Omental fat pad (tissue), 4 donors: ENCODE data around the gene PITPNM3. TPM values are rescaled to one million over a fixed set of nuclear protein-coding genes. Genes with fewer than 3 reads are reported as not detected.

Experiments used
- ATAC-seq: fragments of 150-250 bp; one replicate; pipeline ENCODE4 v1.9.1; 2016; ENCODE audit warnings: mild to moderate bottlenecking, moderate library complexity; ENCODE audit not compliant: low FRiP score
- DNase-seq: peaks from one replicate; pipeline ENCODE4 v3.0.0-alpha.2; 2019; ENCODE audit warnings: low spot score
- total RNA-seq, 4 donors: library from RNA; depleted of rRNA; stranded (reverse); fragments of >200 nt; gene quantifications; one replicate each; pipeline ENCODE4 v1.1.0, GENCODE V29; 2016
- TF ChIP-seq, protein P1 (sequence below), 3 donors: fragments of 450-650 bp; IDR thresholded peaks; one replicate each; pipeline ENCODE4 v1.5.1; 2016 to 2017; ENCODE audit warnings: antibody characterized with exemption in 3 of 3, mild to moderate bottlenecking in 3 of 3, moderate library complexity in 2 of 3

The PITPNM3 gene
- total RNA-seq, 4 donors from 2014 or later = 0.82 to 3.5 (median 2.5) TPM

DNA sequence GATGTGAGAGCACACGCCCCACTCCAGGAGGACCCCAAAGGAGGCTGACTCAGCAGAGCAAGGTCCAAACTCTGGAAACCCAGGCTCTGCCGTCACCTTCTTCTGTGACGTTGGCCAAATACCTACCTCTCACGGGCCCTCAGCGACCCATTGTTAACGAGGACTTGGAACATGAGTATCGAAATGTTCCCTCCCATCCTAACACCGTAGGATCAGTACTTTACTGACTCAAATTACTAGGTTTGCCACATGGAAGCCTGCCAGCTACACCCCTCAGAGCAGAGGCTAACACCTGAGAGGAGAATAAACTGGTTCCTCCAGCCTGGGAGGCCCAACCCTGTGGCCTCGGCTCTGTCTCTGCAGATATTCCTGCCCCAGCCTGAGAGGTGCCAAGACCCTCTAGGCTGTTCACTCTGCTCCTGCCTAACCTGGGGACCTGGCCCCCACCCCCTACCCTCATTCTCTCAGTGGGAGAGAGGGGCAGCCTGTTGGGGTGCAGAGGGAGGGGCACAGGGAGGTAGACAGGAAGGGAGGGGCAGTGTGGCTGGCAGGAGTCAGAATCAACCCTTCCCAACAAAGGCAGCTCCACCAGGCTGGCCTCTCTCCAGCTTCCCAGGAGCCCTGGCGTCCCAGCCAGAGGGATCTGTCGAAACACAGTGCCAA is 4.4 kb downstream of the PITPNM3 start:
- ATAC-seq (no peak), DNase-seq (no peak)
- TF ChIP-seq, protein P1, sequence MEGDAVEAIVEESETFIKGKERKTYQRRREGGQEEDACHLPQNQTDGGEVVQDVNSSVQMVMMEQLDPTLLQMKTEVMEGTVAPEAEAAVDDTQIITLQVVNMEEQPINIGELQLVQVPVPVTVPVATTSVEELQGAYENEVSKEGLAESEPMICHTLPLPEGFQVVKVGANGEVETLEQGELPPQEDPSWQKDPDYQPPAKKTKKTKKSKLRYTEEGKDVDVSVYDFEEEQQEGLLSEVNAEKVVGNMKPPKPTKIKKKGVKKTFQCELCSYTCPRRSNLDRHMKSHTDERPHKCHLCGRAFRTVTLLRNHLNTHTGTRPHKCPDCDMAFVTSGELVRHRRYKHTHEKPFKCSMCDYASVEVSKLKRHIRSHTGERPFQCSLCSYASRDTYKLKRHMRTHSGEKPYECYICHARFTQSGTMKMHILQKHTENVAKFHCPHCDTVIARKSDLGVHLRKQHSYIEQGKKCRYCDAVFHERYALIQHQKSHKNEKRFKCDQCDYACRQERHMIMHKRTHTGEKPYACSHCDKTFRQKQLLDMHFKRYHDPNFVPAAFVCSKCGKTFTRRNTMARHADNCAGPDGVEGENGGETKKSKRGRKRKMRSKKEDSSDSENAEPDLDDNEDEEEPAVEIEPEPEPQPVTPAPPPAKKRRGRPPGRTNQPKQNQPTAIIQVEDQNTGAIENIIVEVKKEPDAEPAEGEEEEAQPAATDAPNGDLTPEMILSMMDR (IDR thresholded peaks at IDR 0.05) = no peak

DNA sequence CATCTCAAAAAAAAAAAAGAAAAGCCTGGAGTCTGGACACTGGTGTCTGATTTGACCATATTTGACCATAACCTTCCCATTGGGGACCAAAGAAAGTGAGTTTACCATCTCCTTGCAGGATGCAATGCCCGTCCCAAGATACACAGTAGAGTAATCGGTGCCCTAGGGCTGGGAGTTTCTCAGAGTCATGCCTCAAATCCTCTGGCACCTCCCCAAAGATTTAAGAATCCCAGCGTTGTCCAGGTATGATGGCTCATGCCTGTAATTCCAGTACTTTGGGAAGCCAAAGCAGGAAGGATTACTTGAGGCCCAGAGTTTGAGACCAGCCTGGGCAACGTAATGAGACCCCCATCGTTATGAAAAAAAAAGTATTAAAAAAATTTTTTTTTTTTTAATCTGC is 5.0 kb downstream of the PITPNM3 start:
- TF ChIP-seq, protein P1 (IDR thresholded peaks at IDR 0.05) = no peak
- no peak for DNase-seq
- ATAC-seq = no peak

DNA sequence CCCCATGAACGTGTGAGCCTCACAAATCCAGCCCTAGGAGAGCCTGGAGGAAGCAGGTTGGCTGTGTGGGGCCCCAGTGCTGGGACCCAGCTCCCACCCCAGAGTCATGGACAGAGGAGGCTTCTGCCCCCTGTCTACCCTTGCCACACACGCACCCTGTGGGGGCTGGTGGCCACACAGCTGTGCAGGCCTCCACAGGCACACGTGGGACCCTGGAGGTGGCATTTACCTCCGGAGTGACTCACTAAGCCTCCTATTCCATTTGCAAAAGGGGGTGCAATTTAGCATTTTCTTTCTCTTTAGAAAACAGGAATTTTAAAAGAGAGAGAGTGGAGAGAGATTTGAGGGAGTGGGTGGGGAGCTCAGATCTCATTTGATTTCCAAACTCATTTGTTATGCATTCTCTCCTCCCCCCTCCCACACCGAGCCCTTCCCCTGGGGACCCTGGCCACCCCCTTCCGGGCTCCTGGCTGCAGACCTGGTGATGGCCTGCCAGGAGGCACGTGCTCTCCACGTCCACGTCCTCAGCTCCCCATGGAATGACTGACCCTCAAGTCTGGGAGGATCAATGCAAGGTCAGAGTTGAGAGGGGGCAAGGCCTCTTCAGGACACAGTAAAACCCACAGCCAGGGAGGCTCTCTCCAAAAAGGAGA is 6.8 kb downstream of the PITPNM3 start:
- DNase-seq = no peak

DNA sequence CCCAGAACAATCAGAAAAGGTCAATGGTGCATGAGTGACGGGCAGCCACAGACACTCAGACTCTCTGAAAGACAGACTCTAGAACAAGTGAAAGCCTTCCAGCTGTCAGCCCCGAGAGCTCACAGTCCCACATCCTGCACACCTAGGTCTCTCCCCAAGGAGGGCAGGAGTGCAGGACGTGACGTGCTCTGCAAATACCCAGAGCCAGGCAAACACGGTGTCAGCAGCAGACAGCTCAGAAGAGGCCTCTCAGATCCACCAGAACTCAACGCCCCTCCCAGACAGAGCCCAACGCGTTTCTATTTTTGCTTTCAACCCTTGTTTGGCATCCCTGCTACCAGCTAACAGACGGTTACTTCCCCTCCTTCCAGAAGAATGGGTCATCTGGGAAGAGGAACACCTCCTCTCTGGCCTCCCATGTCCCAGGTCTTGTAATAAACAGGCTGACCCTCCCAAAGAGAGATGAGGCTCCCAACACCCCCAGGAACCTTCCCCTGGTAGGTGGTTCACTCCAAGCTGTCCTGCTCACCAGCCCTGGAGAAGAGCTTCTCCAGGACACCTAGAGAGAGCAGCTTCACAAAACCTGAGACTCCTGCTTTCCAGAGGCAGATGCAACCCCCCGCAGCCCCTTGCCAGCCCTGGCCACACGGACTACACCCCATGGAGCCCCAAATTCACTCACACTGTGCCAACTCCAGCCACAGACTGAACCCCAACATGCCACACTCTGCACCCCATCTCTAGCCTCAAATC is 7.6 kb downstream of the PITPNM3 start:
- DNase-seq = no peak
- ATAC-seq = no peak
- TF ChIP-seq, protein P1 (IDR thresholded peaks at IDR 0.05) = no peak

More for the DNA sequence above, 6.8 kb downstream of the PITPNM3 start:
- TF ChIP-seq, protein P1 (IDR thresholded peaks at IDR 0.05) = no peak
- ATAC-seq = no peak

DNA sequence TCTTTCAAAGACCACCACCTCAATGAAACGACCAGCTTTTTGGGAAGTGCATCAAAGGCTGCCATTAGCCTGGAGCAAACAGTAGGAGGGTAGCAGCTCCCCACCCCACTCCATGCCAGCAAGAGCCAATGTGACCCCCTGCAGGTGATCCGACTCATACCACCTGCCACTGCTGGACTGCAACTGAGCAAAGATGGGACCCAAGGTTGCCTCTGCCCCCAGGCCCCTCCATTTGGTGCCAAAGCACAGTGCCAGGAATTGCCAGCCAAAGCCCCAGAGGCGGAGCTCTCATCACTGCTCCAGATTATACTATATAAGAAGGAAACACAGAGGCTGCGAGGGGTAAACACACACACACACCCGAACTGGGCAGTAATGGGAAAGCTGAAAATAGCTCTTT is 8.3 kb downstream of the PITPNM3 start:
- no peak for DNase-seq
- no peak for ATAC-seq
- TF ChIP-seq, protein P1 (IDR thresholded peaks at IDR 0.05) = no peak

DNA sequence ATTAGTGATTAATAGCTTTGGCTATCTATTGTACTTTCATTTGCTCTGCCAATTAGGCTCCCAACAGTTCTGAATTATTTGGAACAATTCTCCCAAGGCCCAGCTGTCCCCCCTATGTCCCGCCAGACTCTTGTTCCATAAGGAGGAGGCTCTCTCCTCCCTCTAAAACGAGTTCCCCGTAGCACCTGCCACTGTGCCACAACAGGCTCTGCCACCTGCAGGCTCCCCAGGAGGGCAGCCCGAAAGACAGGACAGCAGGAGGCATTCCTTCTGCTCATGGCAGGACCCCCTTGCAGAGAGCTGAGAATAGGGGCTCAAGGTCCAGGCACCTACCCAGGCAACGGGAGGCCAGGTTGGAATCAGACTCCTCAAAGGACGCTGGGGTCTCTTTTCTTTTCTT is 9.0 kb downstream of the PITPNM3 start:
- TF ChIP-seq, protein P1 (IDR thresholded peaks at IDR 0.05) = no peak
- no peak for ATAC-seq
- DNase-seq = no peak
